Caco-2 (cell line): ENCODE data around the gene DUSP21. TPM values are rescaled to one million over a fixed set of nuclear protein-coding genes. Genes with fewer than 3 reads are reported as not detected.

Experiments used
- total RNA-seq: library from RNA; stranded (reverse); gene quantifications from 2 replicates; pipeline ENCODE4 v1.2.3, GENCODE V29; 2022

DUSP21 gene
- total RNA-seq, 1 experiment from 2014 or later: not detected

Other genes with a start within 250 kb of the DUSP21 start
- gene KDM6A, start 29.2 kb downstream of the DUSP21 start, total RNA-seq: 34.2 and 44.1 TPM in 2 replicates